NCI-H82 (cell line): ENCODE measurements around the gene TMEM260.
"Not testable (repeated sequence)": the region's sequence is repeated elsewhere in the genome, so short reads cannot be mapped to it uniquely, and the experiment has no call there.

Experiments used
- DNase-seq: peaks from one replicate; lab custom pipeline; 2025; lab: John Stamatoyannopoulos, UW

TMEM260 gene

GRCh38 chr14:56598519-56598918 lies 18.9 kb downstream of the TMEM260 start:
- DNase-seq, result no peak

- no peak for DNase-seq
Measured at GRCh38 chr14:56603648-56604047, 24.1 kb downstream of the TMEM260 start.

- DNase-seq, result peak; percentile 73
Measured at GRCh38 chr14:56608689-56609088, 29.1 kb downstream of the TMEM260 start.

- DNase-seq, result not testable (repeated sequence)
Measured at GRCh38 chr14:56611663-56612062, 32.1 kb downstream of the TMEM260 start.

- no peak for DNase-seq
Measured at GRCh38 chr14:56617084-56617483, 37.5 kb downstream of the TMEM260 start.

- DNase-seq, result no peak
Measured at GRCh38 chr14:56630707-56631106, 51.1 kb downstream of the TMEM260 start.

GRCh38 chr14:56632195-56632594 lies 52.6 kb downstream of the TMEM260 start:
- DNase-seq, result no peak

GRCh38 chr14:56633544-56633943 lies 53.9 kb downstream of the TMEM260 start:
- DNase-seq, result no peak

- DNase-seq, result no peak
Measured at GRCh38 chr14:56635041-56635440, 55.4 kb downstream of the TMEM260 start.

- no peak for DNase-seq
Measured at GRCh38 chr14:56647493-56647892, 67.9 kb downstream of the TMEM260 start.

- DNase-seq, result no peak
Measured at GRCh38 chr14:56648508-56649301, 69.1 kb downstream of the TMEM260 start.

- DNase-seq, result no peak
Measured at GRCh38 chr14:56649382-56649781, 69.8 kb downstream of the TMEM260 start.

- DNase-seq, result no peak
Measured at GRCh38 chr14:56650048-56650447, 70.5 kb downstream of the TMEM260 start.

GRCh38 chr14:56650979-56651378 lies 71.4 kb downstream of the TMEM260 start:
- DNase-seq, result no peak

- DNase-seq, result no peak
Measured at GRCh38 chr14:56657604-56658003, 78.0 kb downstream of the TMEM260 start.

GRCh38 chr14:56659378-56659777 lies 79.8 kb downstream of the TMEM260 start:
- peak; percentile 99 for DNase-seq

- DNase-seq, result peak; percentile 98
Measured at GRCh38 chr14:56659964-56660551, 80.5 kb downstream of the TMEM260 start.

GRCh38 chr14:56660677-56661389 lies 81.2 kb downstream of the TMEM260 start:
- DNase-seq, result no peak

GRCh38 chr14:56661478-56661877 lies 81.9 kb downstream of the TMEM260 start:
- DNase-seq, result no peak

GRCh38 chr14:56664811-56665421 lies 85.3 kb downstream of the TMEM260 start:
- no peak for DNase-seq

GRCh38 chr14:56666294-56666693 lies 86.7 kb downstream of the TMEM260 start:
- DNase-seq, result no peak

- DNase-seq, result no peak
Measured at GRCh38 chr14:56666716-56667115, 87.1 kb downstream of the TMEM260 start.

GRCh38 chr14:56667290-56667689 lies 87.7 kb downstream of the TMEM260 start:
- not testable (repeated sequence) for DNase-seq
